Caco-2 (cell line): Measurements from ENCODE around the gene CLEC16A. TPM values are rescaled to one million over a fixed set of nuclear protein-coding genes. Genes with fewer than 3 reads are reported as not detected.
"Not testable (repeated sequence)": the region's sequence is repeated elsewhere in the genome, so short reads cannot be mapped to it uniquely, and the experiment has no call there.

Source experiments
- BruUV-seq: library from RNA; stranded (reverse); fragments of 400-500 nt; replicated peaks from 2 replicates; lab custom pipeline; 2021; lab: Mats Ljungman, UMichigan
- CTCF ChIA-PET: fragments of 300-600 bp; sonication (Branson Sonifier 250); formaldehyde crosslinking; loops from one replicate; lab custom pipeline; 2022; ENCODE audit warnings: antibody characterized with exemption; lab: Charles Lee
- POLR2A ChIA-PET: fragments of 300-600 bp; sonication (Branson Sonifier 250); formaldehyde crosslinking; loops from one replicate; lab custom pipeline; 2022; ENCODE audit warnings: antibody characterized with exemption; lab: Charles Lee
- DNase-seq, 2 experiments: peaks; one replicate each; pipeline versions ENCODE4 v3.0.0 to v3.0.0-alpha.2; 2020 to 2022
- H3K27me3 ChIP-seq: replicated peaks from 2 replicates; pipeline ENCODE4 v1.6.0; 2011; ENCODE audit warnings: low read length; ENCODE audit not compliant: control insufficient read depth, insufficient read depth
- H3K36me3 ChIP-seq: 2 replicates; pipeline ENCODE4 v1.5.1; 2011; ENCODE audit warnings: low read length; ENCODE audit not compliant: control insufficient read depth, insufficient read depth
- H3K4me1 ChIP-seq: fragments of 250-450 bp; sonication (Bioruptor Pico); 2 replicates; pipeline ENCODE4 v1.5.1; 2020; ENCODE audit warnings: mild to moderate bottlenecking
- H3K4me3 ChIP-seq: 2 replicates; pipeline ENCODE4 v1.5.1; 2011; ENCODE audit warnings: low read depth, mild to moderate bottlenecking, control low read depth, low read length
- H3K9me3 ChIP-seq: fragments of 250-450 bp; sonication (Bioruptor Pico); 2 replicates; pipeline ENCODE4 v1.5.1; 2020; ENCODE audit warnings: mild to moderate bottlenecking, moderate library complexity
- H3K27ac Mint-ChIP-seq: one replicate; pipeline ENCODE4 v1.8.0; 2022; ENCODE audit warnings: mixed read lengths; ENCODE audit not compliant: unreplicated experiment
- H3K27me3 Mint-ChIP-seq: one replicate; pipeline ENCODE4 v1.8.0; 2022; ENCODE audit warnings: mixed read lengths; ENCODE audit not compliant: insufficient read depth, unreplicated experiment
- H3K36me3 Mint-ChIP-seq: one replicate; pipeline ENCODE4 v1.8.0; 2022; ENCODE audit warnings: mild to moderate bottlenecking, mixed read lengths; ENCODE audit not compliant: insufficient read depth, unreplicated experiment
- H3K4me1 Mint-ChIP-seq: one replicate; pipeline ENCODE4 v1.8.0; 2022; ENCODE audit warnings: low read depth, mixed read lengths; ENCODE audit not compliant: unreplicated experiment
- H3K4me3 Mint-ChIP-seq: one replicate; pipeline ENCODE4 v1.8.0; 2022; ENCODE audit warnings: mild to moderate bottlenecking, moderate library complexity, mixed read lengths; ENCODE audit not compliant: unreplicated experiment
- H3K9me3 Mint-ChIP-seq: one replicate; pipeline ENCODE4 v1.8.0; 2022; ENCODE audit warnings: mixed read lengths; ENCODE audit not compliant: unreplicated experiment
- CTCF ChIP-seq, 2 experiments: fragments of 200-600 bp in 1 of 2; IDR thresholded peaks; 1 replicate in 1 of 2; 2 replicates in 1 of 2; pipeline versions ENCODE4 v1.5.1 to v1.8.0; 2011 to 2022; ENCODE audit warnings: antibody characterized with exemption in 1 of 2, control low read depth in 1 of 2, inconsistent platforms in 1 of 2, low read depth in 1 of 2, low read length in 1 of 2, mild to moderate bottlenecking in 1 of 2, moderate library complexity in 1 of 2; ENCODE audit not compliant: insufficient read depth in 1 of 2, severe bottlenecking in 1 of 2, unreplicated experiment in 1 of 2
- intact Hi-C: fragments of 100-400 bp; cut with micrococcal nuclease; formaldehyde crosslinking; loops from one replicate; pipeline ENCODE4 v1.10.0; 2022; ENCODE audit not compliant: unreplicated experiment
- total RNA-seq: library from RNA; stranded (reverse); gene quantifications from 2 replicates; pipeline ENCODE4 v1.2.3, GENCODE V29; 2022

The CLEC16A gene
- total RNA-seq, 1 experiment from 2014 or later: 27.0 TPM

- DNase-seq: no peak
- POLR2A ChIA-PET: no interaction called here
- H3K27me3 ChIP-seq: no peaks in the 10 kb centered on the region
- H3K4me3 ChIP-seq: no peak overlapping the region
- H3K9me3 Mint-ChIP-seq: no peaks in the 10 kb centered on the region
- H3K27me3 Mint-ChIP-seq: no peaks in the 10 kb centered on the region
- no peak overlapping the region for H3K27ac Mint-ChIP-seq
- CTCF ChIA-PET: no interaction called here
- no TSS peak for BruUV-seq
- no peaks in the 10 kb centered on the region; the same call in none of the 2 replicates for H3K9me3 ChIP-seq
- H3K4me1 ChIP-seq: no peaks in the 10 kb centered on the region
- peak; percentile 8 to 68 for TF ChIP-seq CTCF (IDR thresholded peaks at IDR 0.05; ENCODE audit: insufficient read depth in 1 of 2, low read depth in 1 of 2, low read length in 1 of 2, severe bottlenecking in 1 of 2, unreplicated experiment in 1 of 2)
- no peaks in the 10 kb centered on the region for H3K36me3 Mint-ChIP-seq
- intact Hi-C loops: no loop called here
- H3K4me3 Mint-ChIP-seq: no peak overlapping the region
- H3K4me1 Mint-ChIP-seq: no peaks in the 10 kb centered on the region
- no peaks in the 10 kb centered on the region for H3K36me3 ChIP-seq
Measured at GRCh38 chr16:11218604-11218962, 274.2 kb downstream of the CLEC16A start.

- Mint-ChIP-seq H3K27ac (no peak overlapping the region), H3K4me3 (no peak overlapping the region)
- CTCF ChIA-PET: no interaction called here
Measured at GRCh38 chr16:11219178-11219577, 274.8 kb downstream of the CLEC16A start.

GRCh38 chr16:11220507-11220906, 276.1 kb downstream of the CLEC16A start:
- H3K9me3 ChIP-seq, H3K27me3 Mint-ChIP-seq, intact Hi-C loops, H3K4me1 Mint-ChIP-seq, H3K36me3 ChIP-seq, H3K4me1 ChIP-seq, POLR2A ChIA-PET, BruUV-seq, H3K36me3 Mint-ChIP-seq, H3K27me3 ChIP-seq, CTCF ChIA-PET, H3K4me3 ChIP-seq, H3K27ac Mint-ChIP-seq, H3K4me3 Mint-ChIP-seq, DNase-seq, H3K9me3 Mint-ChIP-seq: not testable (repeated sequence)

More at GRCh38 chr16:11219178-11219577, 274.8 kb downstream of the CLEC16A start:
- no peaks in the 10 kb centered on the region for H3K27me3 ChIP-seq
- no peak for DNase-seq
- no peaks in the 10 kb centered on the region for H3K4me1 Mint-ChIP-seq
- intact Hi-C loops: no loop called here
- no peaks in the 10 kb centered on the region for H3K27me3 Mint-ChIP-seq
- no peaks in the 10 kb centered on the region for H3K36me3 ChIP-seq
- no peaks in the 10 kb centered on the region; the same call in none of the 2 replicates for H3K9me3 ChIP-seq
- TF ChIP-seq CTCF (IDR thresholded peaks at IDR 0.05; ENCODE audit: insufficient read depth in 1 of 2, low read depth in 1 of 2, low read length in 1 of 2, severe bottlenecking in 1 of 2, unreplicated experiment in 1 of 2): no peak
- no TSS peak for BruUV-seq
- POLR2A ChIA-PET: no interaction called here
- H3K4me3 ChIP-seq: no peak overlapping the region
- H3K9me3 Mint-ChIP-seq: no peaks in the 10 kb centered on the region
- no peaks in the 10 kb centered on the region for H3K4me1 ChIP-seq
- H3K36me3 Mint-ChIP-seq: no peaks in the 10 kb centered on the region
